Parathyroid adenoma (tissue), 2 donors: Measurements from ENCODE around the gene SEC63.
"Not testable (repeated sequence)": the region's sequence is repeated elsewhere in the genome, so short reads cannot be mapped to it uniquely, and the experiment has no call there.

Experiments used
- H2AFZ ChIP-seq: fragments of 300-600 bp; sonication (generic); one replicate; pipeline ENCODE4 v1.7.0; 2017; ENCODE audit warnings: antibody characterized with exemption, mild to moderate bottlenecking
- H3K27ac ChIP-seq: fragments of 300-600 bp; sonication (generic); one replicate; pipeline ENCODE4 v1.7.0; 2017
- H3K27me3 ChIP-seq: fragments of 300-600 bp; sonication (generic); one replicate; pipeline ENCODE4 v1.7.0; 2017; ENCODE audit warnings: low read length; ENCODE audit not compliant: control insufficient read depth, insufficient read depth
- H3K36me3 ChIP-seq: fragments of 300-600 bp; sonication (generic); one replicate; pipeline ENCODE4 v1.7.0; 2017; ENCODE audit warnings: low read length; ENCODE audit not compliant: control insufficient read depth, insufficient read depth
- H3K4me1 ChIP-seq: fragments of 300-600 bp; sonication (generic); one replicate; pipeline ENCODE4 v1.7.0; 2017; ENCODE audit warnings: control low read depth
- H3K4me2 ChIP-seq: fragments of 300-600 bp; sonication (generic); one replicate; pipeline ENCODE4 v1.7.0; 2017; ENCODE audit warnings: low read length
- H3K4me3 ChIP-seq: fragments of 300-600 bp; sonication (generic); one replicate; pipeline ENCODE4 v1.7.0; 2017; ENCODE audit warnings: low read depth, low read length
- H3K79me2 ChIP-seq: fragments of 300-600 bp; sonication (generic); one replicate; pipeline ENCODE4 v1.7.0; 2017; ENCODE audit warnings: control low read depth
- H3K9ac ChIP-seq: fragments of 300-600 bp; sonication (generic); one replicate; pipeline ENCODE4 v1.7.0; 2017; ENCODE audit warnings: mild to moderate bottlenecking
- H3K9me3 ChIP-seq: fragments of 300-600 bp; sonication (generic); one replicate; pipeline ENCODE4 v1.7.0; 2017; ENCODE audit warnings: low read length; ENCODE audit not compliant: control insufficient read depth
- TF ChIP-seq, protein P1 (sequence below): fragments of 300-600 bp; sonication (generic); IDR thresholded peaks from one replicate; pipeline ENCODE4 v1.7.0; 2017; ENCODE audit warnings: antibody characterized with exemption, mild to moderate bottlenecking
- donor health status: primary hyperparathyroidism.

The SEC63 gene

GRCh38 chr6:107941199-107941598, 16.8 kb downstream of the SEC63 start:
- H3K27me3 ChIP-seq, result no peaks in the 10 kb centered on the region
- H3K9me3 ChIP-seq, result no peaks in the 10 kb centered on the region
- H3K79me2 ChIP-seq, result peaks cover 26% of the 10 kb centered on the region
- H3K4me2 ChIP-seq, result no peak overlapping the region
- no peaks in the 10 kb centered on the region for H3K36me3 ChIP-seq
- no peak overlapping the region for H2AFZ ChIP-seq
- TF ChIP-seq, protein P1, sequence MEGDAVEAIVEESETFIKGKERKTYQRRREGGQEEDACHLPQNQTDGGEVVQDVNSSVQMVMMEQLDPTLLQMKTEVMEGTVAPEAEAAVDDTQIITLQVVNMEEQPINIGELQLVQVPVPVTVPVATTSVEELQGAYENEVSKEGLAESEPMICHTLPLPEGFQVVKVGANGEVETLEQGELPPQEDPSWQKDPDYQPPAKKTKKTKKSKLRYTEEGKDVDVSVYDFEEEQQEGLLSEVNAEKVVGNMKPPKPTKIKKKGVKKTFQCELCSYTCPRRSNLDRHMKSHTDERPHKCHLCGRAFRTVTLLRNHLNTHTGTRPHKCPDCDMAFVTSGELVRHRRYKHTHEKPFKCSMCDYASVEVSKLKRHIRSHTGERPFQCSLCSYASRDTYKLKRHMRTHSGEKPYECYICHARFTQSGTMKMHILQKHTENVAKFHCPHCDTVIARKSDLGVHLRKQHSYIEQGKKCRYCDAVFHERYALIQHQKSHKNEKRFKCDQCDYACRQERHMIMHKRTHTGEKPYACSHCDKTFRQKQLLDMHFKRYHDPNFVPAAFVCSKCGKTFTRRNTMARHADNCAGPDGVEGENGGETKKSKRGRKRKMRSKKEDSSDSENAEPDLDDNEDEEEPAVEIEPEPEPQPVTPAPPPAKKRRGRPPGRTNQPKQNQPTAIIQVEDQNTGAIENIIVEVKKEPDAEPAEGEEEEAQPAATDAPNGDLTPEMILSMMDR, result no peak
- H3K27ac ChIP-seq, result no peak overlapping the region
- no peaks in the 10 kb centered on the region for H3K4me1 ChIP-seq
- H3K9ac ChIP-seq, result no peak overlapping the region
- H3K4me3 ChIP-seq, result no peak overlapping the region

DNA sequence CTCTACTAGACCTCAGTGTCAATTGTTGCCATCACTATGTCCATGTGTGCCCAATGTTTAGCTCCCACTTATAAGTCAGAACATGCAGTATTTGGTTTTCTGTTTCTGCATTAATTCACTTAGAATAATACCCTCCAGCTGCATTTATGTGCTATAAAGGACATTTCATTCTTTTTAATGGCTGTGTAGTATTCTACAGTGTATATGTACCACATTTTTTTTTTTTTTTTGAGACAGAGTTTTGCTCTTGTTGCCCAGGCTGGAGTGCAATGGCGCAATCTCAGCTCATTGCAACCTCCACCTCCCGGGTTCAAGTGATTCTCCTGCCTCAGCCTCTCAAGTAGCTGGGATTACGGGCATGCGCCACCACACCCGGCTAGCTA, 21.1 kb downstream of the SEC63 start:
- H3K4me2 ChIP-seq, H3K36me3 ChIP-seq, H3K27ac ChIP-seq, H3K4me3 ChIP-seq, H3K9me3 ChIP-seq, H3K4me1 ChIP-seq, H2AFZ ChIP-seq, H3K27me3 ChIP-seq, H3K9ac ChIP-seq: not testable (repeated sequence)
- H3K79me2 ChIP-seq, result peaks cover 21% of the 10 kb centered on the region

DNA sequence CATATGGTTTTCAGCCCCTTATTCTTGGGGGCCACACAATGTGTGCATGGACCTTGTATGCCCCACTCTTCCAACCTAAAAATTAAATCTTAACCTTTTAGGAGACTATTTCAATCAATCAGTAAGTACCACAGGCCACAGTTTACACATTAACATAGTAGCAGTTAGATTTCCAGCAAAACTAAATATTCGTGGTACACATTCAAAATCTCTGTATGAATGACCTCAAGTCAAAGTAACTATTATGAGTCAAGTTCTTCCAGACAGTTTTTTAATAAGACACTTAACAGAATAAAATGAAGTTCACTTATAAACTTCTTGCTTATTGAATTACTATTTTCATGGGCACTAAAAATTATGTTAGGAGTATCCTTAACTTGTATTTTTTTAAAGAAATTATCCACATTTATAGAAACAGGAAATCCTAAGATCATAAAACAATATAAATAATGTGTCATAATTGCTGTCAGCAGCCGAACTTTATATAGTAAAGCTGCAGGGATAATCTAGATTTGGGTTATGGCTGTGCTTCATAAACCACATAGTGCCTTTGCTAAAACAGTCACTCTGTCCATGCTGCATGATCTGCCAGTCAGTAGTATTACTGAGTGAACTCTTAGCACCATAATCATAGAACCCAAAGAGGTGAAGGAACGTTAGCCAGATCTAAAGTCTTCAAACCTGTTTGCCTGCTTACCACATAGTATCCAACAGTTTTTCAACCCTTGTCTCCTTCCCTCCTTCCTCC, 21.7 kb downstream of the SEC63 start:
- no peak overlapping the region for H3K4me3 ChIP-seq
- no peak overlapping the region for H3K9ac ChIP-seq

DNA sequence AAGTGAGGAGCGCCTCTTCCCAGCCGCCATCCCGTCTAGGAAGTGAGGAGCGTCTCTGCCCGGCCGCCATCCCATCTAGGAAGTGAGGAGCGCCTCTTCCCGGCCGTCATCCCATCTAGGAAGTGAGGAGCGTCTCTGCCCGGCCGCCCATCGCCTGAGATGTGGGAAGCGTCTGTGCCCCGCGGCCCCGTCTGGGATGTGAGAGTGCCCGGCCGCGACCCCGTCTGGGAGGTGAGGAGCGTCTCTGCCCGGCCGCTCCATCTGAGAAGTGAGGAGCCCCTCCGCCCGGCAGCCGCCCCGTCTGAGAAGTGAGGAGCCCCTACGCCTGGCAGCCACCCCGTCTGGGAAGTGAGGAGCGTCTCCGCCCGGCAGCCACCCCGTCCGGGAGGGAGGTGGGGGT, 23.8 kb downstream of the SEC63 start:
- H3K4me1 ChIP-seq, H3K4me2 ChIP-seq, H2AFZ ChIP-seq, H3K27ac ChIP-seq, H3K36me3 ChIP-seq, H3K4me3 ChIP-seq, H3K9me3 ChIP-seq, H3K27me3 ChIP-seq, H3K9ac ChIP-seq: not testable (repeated sequence)
- H3K79me2 ChIP-seq, result peaks cover 24% of the 10 kb centered on the region

More for the DNA sequence above, 21.7 kb downstream of the SEC63 start:
- Histone ChIP-seq H3K36me3 (no peaks in the 10 kb centered on the region), H3K9me3 (no peaks in the 10 kb centered on the region), H2AFZ (no peak overlapping the region), H3K4me1 (no peaks in the 10 kb centered on the region), H3K4me2 (no peak overlapping the region), H3K79me2 (peaks cover 25% of the 10 kb centered on the region), H3K27ac (no peak overlapping the region), H3K27me3 (no peaks in the 10 kb centered on the region)
- TF ChIP-seq, protein P1, result no peak

DNA sequence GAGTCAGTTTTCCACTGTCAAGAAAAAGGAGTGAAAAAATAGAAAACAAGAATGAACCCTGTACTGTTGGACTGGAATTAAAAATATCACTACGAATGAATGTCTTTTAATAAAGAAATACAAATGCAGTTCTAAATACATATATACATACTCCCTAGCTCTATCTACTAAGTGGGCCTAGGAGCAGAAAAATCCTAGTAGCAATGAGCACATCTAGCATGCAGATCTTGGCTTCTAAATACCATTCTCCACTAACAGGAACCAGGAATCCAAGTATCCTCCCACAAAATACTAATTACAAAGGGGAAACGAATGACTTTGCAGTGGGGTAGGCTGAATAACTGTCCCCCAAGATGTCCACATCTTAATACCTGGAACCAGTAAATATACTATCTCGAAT, 25.4 kb downstream of the SEC63 start:
- TF ChIP-seq, protein P1, result no peak
- H3K27me3 ChIP-seq, result no peaks in the 10 kb centered on the region
- H3K9me3 ChIP-seq, result no peaks in the 10 kb centered on the region
- no peak overlapping the region for H2AFZ ChIP-seq
- H3K36me3 ChIP-seq, result no peaks in the 10 kb centered on the region
- no peak overlapping the region for H3K9ac ChIP-seq
- H3K27ac ChIP-seq, result no peak overlapping the region
- H3K4me2 ChIP-seq, result no peak overlapping the region
- peaks cover 14% of the 10 kb centered on the region for H3K79me2 ChIP-seq
- H3K4me1 ChIP-seq, result no peaks in the 10 kb centered on the region
- H3K4me3 ChIP-seq, result no peak overlapping the region

DNA sequence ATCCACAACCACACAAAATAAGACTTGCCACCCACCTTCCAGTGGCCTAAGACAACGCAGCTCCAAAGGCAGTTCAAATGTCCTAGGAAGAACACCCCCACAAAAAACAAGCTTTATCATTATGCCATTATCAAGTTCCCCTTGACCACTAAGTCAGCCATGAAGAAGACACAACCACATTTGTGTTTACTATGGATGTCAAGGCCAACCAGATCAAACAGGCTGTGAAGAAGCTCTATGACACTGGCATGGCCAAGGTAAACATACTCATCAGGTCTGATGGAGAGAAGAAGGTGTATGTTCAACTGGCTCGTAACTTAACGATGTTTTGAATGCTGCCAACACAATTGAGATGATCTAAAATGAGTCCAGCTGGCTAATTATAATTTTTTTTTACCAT, 26.1 kb downstream of the SEC63 start:
- H3K9ac ChIP-seq, result no peak overlapping the region
- no peaks in the 10 kb centered on the region for H3K4me1 ChIP-seq
- H3K27me3 ChIP-seq, result no peaks in the 10 kb centered on the region
- no peaks in the 10 kb centered on the region for H3K9me3 ChIP-seq
- H3K4me3 ChIP-seq, result no peak overlapping the region
- H3K79me2 ChIP-seq, result peaks cover 14% of the 10 kb centered on the region
- H3K27ac ChIP-seq, result no peak overlapping the region
- no peak overlapping the region for H3K4me2 ChIP-seq
- TF ChIP-seq, protein P1, result no peak
- H3K36me3 ChIP-seq, result no peaks in the 10 kb centered on the region
- no peak overlapping the region for H2AFZ ChIP-seq
